Activated CD8-positive, alpha-beta memory T cell treated with anti-CD3 and anti-CD28 coated beads for 36 hours (primary cell): ENCODE data around the gene TESK2. TPM values are rescaled to one million over a fixed set of nuclear protein-coding genes. Genes with fewer than 3 reads are reported as not detected.
"Not testable (repeated sequence)": the region's sequence is repeated elsewhere in the genome, so short reads cannot be mapped to it uniquely, and the experiment has no call there.

ENCODE experiments used
- CTCF ChIA-PET: fragments of 350-600 bp; sonication (Branson Sonifier 250); formaldehyde crosslinking; loops from one replicate; lab custom pipeline; 2021; ENCODE audit warnings: antibody characterized with exemption; lab: Charles Lee
- POLR2A ChIA-PET: fragments of 350-600 bp; sonication (Branson Sonifier 250); formaldehyde crosslinking; loops from one replicate; lab custom pipeline; 2021; ENCODE audit warnings: antibody characterized with exemption; lab: Charles Lee
- total RNA-seq, 2 experiments: library from RNA; stranded (reverse); gene quantifications; one replicate each; pipeline ENCODE4 v1.2.3, GENCODE V29; 2021

TESK2 gene
- total RNA-seq, 2 experiments from 2014 or later = 2.5 to 2.9 TPM

DNA sequence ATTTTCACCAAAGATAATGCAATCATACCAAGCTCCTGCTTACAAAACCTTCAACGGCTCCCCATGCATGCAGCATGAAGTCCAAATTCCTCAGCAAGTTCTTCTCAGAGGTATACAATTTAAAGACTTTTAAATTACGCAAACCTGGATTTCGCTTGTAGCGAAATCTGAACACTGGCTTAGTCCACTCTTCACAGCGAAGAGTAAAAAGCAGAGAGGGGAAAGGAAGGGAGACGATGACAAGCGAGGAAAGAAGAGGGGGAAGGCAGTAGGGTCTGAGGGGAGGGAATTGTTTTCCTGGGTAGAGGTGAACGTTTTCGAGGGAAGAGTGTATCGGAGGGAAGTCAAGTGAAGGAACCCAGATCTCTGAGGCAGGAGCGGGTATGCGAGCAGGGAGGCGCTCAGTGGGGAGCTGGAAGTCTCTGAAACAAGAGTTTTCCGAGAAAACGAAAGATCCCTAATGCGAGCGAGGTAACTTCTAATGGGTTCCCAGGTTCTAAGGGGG lies 790 bp downstream of the TESK2 start:
- POLR2A ChIA-PET = interaction anchor here (1.2 kb wide), 1 partner anchor 10 kb away, joined by 5 read pairs; the partner anchor contains the start of genes CCDC163 and MMACHC
- CTCF ChIA-PET = interaction anchor here (0.6 to 4.8 kb wide), 6 partner anchors 74 to 186 kb away, joined by 3 to 41 read pairs (median 3); partner anchors contain the start of genes MUTYH and TOE1

DNA sequence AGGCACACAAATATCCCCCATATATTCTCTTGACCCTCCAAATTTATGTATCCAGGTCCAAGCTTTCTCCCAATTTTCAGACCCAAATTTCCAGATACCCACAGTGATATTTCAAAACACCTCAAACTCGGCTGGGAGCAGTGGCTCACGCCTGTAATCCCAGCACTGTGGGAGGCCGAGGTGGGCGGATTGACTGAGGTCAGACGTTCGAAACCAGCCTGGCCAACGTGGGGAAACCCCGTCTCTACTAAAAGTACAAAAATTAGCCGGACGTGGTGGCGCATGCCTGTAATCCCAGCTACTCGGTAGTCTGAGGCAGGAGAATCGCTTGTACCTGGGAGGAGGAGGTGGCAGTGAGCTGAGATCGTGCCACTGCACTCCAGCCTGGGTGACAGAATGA lies 1.6 kb downstream of the TESK2 start:
- ChIA-PET POLR2A (interaction anchor here (0.6 kb wide), 2 partner anchors 95 to 199 kb away, joined by 3 to 7 read pairs; no protein-coding TSS in a partner anchor), CTCF (interaction anchor here (1.0 to 4.8 kb wide), 3 partner anchors 44 to 129 kb away, joined by 3 to 41 read pairs (median 5); no protein-coding TSS in a partner anchor)

DNA sequence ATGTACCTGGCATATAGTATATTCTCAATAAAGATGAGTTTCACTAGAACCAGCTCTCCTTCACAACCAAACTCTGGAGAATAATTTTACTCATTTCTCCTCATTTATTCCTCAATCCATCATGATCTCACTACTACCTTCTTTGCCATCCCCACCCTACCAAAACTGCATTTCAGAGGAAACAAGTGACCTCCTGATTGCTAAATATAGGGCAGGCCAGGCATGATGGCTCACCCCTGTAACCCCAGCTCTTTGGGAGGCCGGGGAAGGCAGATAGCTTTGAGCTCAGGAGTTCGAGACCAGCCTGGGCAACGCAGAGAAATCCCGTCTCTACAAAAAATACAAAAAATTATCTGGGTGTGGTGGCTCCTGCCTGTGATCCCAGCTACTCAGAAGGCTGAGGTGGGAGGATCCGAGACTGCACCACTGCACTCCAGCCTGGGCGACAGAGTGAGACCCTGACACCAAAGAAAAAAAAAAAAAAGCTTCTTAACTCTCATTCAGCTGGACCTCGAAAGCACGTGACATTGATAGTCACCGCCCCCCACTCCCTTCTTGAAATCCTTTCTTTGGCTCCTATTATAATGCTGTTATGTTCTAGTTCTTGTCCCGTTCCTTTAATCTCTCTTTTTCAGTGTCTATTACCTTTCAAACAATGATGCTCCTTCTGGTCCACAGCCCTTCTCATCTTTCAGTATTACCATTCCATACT lies 2.1 kb downstream of the TESK2 start:
- ChIA-PET CTCF (interaction anchor here (0.7 to 4.8 kb wide), 4 partner anchors 44 to 129 kb away, joined by 3 to 41 read pairs (median 4); no protein-coding TSS in a partner anchor), POLR2A (interaction anchor here (0.6 kb wide), 2 partner anchors 96 to 200 kb away, joined by 3 to 7 read pairs; no protein-coding TSS in a partner anchor)

DNA sequence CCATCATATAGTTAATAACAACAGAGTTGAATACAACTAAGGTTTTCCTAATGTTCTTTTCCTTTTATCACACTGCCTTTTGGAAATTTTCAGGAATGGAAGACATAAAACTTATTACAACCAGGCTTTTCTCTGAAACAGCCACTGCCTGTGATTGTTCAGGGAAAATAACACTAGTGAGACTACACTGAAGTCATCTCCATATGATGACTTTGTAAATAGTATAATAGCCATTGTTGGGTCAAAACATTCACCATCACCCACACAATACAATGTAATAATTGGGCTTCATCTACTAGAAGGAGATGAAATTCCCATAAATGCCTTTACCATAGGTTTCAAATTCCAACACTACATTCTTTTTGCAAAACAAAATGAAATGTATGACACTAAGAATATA lies 5.0 kb downstream of the TESK2 start:
- POLR2A ChIA-PET = no interaction called here
- CTCF ChIA-PET = interaction anchor here (0.7 kb wide), 1 partner anchor 388 kb away, joined by 3 read pairs; no protein-coding TSS in a partner anchor

DNA sequence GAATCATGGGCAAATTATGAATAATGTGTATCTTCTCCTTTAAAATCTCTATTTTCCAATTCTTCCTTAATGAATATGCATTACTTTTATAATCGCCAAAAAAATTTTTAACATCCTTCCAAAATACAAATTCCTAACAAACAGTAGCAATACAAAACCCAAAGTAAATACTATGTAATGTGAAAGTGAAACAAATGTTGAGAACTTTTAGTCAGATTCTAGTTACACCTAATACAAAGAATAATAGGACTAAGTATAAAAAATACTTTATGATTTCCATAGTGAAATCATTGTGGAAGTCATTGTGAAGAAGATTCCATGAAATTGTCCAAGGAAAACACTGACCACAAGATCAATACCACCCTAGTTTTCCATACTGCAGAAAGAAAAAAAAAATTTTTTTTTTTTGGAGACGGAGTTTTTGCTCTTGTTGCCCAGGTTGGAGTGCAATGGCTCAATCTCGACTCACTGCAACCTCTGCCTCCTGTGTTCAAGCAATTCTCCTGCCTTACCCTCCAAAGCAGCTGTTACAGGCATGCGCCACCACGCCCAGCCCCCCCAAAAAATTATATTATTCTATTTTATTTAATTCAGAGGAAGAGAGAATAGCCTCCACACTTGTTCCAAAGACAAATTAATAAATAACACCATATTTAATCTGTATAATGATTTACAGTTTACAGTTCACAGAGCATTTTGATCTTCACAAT lies 11.8 kb downstream of the TESK2 start:
- POLR2A ChIA-PET = no interaction called here
- CTCF ChIA-PET = no interaction called here

DNA sequence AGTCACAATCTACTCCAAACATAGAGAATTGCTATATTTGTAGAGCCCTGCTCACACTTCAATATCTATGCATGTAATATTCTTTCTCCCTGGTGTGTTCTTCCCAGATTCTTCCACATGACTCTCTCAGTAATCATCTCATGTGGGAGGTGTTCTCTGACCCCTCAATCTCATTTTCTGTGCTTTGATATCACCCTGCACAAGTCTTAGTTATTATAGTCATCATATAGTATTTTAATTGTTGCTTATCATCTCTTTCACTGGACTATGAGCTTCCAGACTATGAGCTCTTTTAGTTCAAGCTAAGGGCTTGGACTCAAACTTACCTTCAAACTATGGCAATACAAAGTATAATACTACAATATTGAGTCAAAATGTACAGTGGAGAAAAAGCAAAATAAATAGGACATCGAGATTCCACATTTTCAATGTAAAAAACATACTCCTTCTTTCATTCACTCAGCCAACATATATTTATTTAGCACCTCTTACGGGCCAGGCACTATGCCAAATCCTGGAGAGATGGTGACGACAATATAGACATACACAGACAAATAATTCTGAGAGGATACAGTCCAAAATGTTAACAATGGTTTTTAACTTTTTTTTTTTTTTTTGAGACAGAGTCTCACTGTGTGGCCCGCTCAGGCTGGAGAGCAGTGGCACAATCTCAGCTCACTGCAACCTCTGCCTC lies 12.7 kb downstream of the TESK2 start:
- CTCF ChIA-PET = no interaction called here

DNA sequence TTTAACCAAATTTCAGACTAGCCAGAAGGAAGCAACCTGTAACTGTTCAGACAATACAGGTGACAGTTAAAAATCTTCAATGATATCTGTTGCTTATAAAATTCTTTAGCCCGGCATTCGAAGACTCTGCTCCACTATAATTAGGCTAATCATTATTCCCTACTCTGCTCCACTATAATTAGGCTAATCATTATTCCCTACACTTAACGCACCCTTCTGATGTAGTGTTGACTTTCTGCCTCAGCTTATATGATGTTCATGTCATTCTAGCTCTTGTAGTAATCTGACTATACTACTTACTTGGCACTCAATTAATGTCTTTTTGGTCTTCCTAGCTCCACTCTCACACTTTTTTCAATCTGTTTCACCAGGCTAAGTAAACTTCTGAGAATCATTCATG lies 13.3 kb downstream of the TESK2 start:
- CTCF ChIA-PET = no interaction called here
- POLR2A ChIA-PET = interaction anchor here (0.6 kb wide), 1 partner anchor 167 kb away, joined by 3 read pairs; no protein-coding TSS in a partner anchor

More for the DNA sequence above, 12.7 kb downstream of the TESK2 start:
- POLR2A ChIA-PET = no interaction called here

DNA sequence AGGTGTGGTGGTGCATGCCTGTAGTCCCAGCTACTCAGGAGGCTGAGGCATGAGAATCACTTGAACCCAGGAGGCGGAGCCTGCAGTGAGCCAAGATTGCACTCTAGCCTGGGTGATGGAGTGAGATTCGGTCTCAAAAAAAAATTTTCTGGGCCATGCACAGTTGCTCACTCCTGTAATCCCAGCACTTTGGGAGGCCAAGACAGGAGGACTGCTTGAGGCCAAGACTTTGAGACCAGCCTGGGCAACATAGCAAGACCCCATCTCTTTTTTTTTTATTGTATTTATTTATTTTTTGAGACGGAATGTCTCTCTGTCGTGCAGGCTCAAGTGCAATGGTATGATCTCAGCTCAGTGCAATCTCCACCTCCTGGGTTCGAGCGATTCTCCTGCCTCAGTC lies 16.8 kb downstream of the TESK2 start:
- POLR2A ChIA-PET = not testable (repeated sequence)
- CTCF ChIA-PET = interaction anchor here (1.2 kb wide), 1 partner anchor 19 kb away, joined by 3 read pairs; no protein-coding TSS in a partner anchor

DNA sequence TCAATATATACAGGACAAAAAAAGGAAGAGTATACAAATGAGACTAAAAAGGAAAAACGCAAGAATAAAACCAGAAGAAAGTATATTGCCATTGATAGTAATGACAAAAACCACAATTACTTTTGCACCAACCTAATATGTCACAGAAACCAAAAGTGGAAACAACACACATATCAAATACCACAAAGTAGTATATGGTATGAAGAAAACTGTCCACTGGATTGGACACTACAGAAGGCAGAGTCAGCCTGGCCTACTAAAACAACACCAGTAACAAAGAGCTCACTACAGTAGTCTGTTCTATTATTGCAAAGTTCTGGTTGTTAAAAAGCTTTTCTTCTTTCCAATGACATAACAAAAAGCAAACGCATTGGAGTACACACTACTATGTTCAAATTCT lies 17.7 kb downstream of the TESK2 start:
- ChIA-PET POLR2A (no interaction called here), CTCF (interaction anchor here (1.2 kb wide), 1 partner anchor 20 kb away, joined by 3 read pairs; no protein-coding TSS in a partner anchor)

DNA sequence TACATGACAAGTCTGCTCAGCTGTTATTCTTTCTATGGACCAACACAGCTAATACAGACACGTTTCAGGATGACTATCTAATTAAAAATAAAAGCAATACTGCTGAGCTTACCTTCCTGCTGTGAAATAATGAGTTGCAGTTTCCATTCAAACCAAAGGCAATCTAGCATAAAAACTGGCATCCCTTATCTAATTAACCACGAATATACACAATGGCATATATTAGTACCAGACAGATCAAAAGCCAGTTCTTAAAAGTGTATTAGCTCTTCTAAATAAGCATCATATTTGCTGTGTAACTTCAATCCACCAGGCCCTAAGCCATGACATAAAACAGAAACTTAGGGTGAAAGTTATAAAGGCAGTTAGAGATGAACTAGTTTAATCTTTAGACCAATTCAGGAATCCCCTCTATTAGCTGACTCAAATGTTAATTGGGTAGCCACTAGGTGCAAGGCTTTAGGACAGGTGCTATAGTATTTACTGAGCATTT lies 20.6 kb downstream of the TESK2 start:
- CTCF ChIA-PET = interaction anchor here (0.9 kb wide), 1 partner anchor 23 kb away, joined by 3 read pairs; no protein-coding TSS in a partner anchor
- POLR2A ChIA-PET = no interaction called here

DNA sequence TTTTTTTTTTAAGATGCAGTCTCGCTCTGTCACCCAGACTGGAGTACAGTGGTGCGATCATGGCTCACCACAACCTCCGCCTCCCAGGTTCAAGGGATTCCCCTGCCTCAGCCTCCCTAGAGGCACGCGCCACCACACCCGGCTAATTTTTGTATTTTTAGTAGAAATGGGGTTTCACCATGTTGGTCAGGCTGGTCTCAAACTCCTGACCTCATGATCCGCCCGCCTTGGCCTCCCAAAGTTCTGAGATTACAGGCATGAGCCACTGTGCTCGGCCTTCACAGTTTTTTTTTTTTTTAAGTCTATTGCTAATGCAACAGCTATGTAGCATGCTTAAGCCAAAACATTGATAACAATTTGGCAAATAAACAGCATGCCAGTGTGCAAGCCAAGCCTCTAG lies 23.6 kb downstream of the TESK2 start:
- CTCF ChIA-PET, POLR2A ChIA-PET: not testable (repeated sequence)

DNA sequence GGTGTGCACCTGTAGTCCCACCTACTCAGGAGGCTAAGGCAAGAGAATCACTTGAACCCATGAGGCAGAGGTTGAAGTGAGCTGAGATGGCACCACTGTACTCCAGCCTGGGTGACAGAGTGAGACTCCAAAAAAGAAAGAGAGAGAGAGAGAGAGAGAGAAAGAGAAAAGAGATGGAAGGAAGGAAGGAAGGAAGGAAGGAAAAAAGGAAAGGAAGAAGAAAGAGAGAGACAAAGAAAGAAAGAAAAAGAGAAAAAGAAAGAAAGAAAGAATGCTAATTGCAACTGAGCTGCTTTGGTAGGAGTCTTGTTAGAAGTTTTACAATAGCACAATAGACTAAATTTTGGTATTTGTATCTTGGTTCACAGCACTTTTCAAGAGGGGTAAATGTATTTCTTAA lies 25.7 kb downstream of the TESK2 start:
- CTCF ChIA-PET = no interaction called here
- POLR2A ChIA-PET = no interaction called here

DNA sequence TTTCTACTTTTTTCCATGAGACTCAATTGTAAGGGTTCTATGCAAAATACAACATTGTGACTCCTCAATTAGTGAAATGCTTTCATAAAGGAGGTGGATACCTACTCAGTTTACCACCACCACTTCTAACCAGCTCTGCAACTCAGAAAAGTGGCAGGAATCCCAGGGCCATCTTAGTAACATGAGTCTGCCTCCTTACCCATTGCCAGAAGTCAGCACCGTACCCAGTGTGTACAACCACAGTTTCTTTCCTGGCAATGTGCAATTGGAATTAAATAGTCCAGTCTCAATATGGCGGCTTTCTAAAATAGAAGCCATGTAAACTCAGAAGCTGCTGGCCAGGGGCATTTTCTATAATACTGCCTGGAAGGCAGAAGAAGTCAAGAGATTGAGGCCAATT lies 32.1 kb downstream of the TESK2 start:
- POLR2A ChIA-PET = interaction anchor here (0.5 kb wide), 1 partner anchor 182 kb away, joined by 4 read pairs; no protein-coding TSS in a partner anchor
- CTCF ChIA-PET = no interaction called here

DNA sequence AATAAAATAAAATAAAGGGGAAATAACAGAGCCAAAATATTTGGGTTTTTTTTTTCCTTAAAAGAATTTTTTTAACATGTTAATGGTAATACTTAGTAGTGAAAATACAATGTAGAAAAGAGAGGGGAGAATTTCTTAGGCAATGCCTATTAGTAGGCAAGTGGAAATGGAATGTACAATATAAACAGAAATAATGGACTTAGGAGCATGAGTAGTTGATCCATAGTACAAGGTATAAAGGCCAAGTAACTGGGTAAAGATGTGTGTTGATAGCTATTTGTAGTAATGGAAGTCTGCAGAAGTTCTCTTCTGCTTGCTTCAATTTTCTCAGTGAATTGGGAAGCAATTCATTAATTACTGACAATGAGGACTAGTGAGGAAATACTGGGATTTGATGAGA lies 34.4 kb downstream of the TESK2 start:
- POLR2A ChIA-PET = no interaction called here
- CTCF ChIA-PET = no interaction called here

DNA sequence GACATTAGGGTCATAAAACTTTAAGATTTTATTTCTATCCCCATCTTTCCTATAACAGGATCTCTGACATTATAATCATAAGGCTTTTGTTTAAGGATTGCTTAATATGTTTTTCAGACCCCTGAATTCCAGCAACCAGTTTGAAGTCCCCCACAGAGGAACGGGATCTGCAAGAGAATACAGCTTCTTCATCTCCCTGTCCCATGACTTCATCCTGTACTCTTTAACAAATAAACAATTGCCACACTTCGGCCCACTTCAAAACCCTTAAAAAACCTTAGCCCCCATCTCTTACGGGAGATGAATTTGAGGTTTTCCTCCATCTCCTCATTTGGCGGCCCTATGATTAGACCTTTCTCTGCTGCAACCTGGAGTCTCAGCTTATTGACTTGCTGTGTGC lies 35.8 kb downstream of the TESK2 start:
- CTCF ChIA-PET = no interaction called here

DNA sequence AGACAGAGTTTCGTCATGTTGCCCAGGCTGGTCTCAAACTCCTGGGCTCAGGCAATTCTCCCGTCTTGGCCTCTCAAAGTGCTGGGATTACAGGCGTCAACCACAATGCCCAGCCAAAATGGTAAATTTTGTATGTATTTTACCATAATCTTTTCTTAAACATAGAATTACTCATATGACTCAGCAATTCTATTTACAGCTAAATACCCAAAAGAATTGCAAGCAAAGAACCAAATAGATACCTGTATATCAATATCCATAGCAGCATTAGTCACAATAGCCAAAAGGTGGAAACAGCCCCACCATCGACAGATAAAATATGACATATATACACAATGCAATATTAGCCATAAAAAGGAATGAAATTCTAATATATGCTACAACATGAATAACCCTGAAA lies 36.5 kb downstream of the TESK2 start:
- CTCF ChIA-PET = no interaction called here
- POLR2A ChIA-PET = no interaction called here

More for the DNA sequence above, 35.8 kb downstream of the TESK2 start:
- POLR2A ChIA-PET = no interaction called here

DNA sequence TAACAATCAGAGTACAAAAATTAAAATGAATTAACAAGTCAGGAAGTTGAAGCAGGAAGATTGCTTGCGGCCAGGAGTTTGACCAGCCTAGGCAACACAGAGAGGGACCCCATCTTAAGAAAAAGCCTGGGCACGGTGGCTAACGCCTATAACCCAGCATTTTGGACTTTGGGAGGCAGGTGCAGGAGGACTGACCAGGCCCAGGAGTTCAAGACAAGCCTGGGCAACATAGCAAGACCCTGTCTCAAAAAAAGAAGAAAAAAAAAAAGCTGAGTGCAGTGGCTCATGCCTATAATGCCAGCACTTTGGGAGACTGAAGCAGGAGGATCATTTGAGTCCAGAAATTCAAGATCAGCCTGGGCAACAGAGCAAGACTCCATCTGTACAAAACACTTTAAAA lies 38.5 kb downstream of the TESK2 start:
- CTCF ChIA-PET = no interaction called here
- POLR2A ChIA-PET = no interaction called here

DNA sequence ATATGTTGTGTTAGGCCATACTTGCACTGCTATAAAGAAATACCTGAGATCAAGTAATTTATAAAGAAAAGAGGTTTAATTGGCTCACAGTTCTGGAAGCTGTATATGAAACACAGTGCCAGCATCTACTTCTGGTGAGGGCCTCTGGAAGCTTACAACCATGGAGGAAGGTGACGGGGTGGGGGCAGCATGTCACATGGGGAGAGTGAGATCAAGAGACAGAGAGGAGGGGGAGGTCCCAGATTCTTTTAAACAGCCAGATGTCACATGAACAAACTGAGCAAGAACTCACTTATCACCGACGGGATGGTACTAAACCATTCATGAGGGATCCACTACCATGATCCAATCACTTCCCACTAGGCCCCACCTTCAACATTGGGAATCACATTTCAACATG lies 42.6 kb downstream of the TESK2 start:
- POLR2A ChIA-PET = no interaction called here
- CTCF ChIA-PET = interaction anchor here (0.7 to 0.8 kb wide), 2 partner anchors 579 to 619 kb away, joined by 3 to 4 read pairs; no protein-coding TSS in a partner anchor
